Limb (tissue), 2 donors: Measurements from ENCODE around the gene CNTFR.

ENCODE experiments used
- DNase-seq, 2 donors: peaks; one replicate each; pipeline ENCODE4 v3.0.0-alpha.2; 2016; ENCODE audit errors: extremely low spot score in 2 of 2

Gene CNTFR

GRCh38 chr9:34526026-34526425 is 63.5 kb downstream of the CNTFR start:
- DNase-seq, result no peak

GRCh38 chr9:34524349-34524748 is 65.2 kb downstream of the CNTFR start:
- DNase-seq, result no peak

- DNase-seq, result peak; percentile 86 to 96
Measured at GRCh38 chr9:34522971-34523797, 66.3 kb downstream of the CNTFR start, which contains the start of gene ENHO. TSS of gene ENHO (minus strand) at chr9:34522990. CDS start at chr9:34521695, 1,295 bp downstream.

GRCh38 chr9:34522091-34522887 is 67.2 kb downstream of the CNTFR start:
- no peak for DNase-seq

GRCh38 chr9:34521406-34522045 is 68.0 kb downstream of the CNTFR start:
- no peak for DNase-seq

- no peak for DNase-seq
Measured at GRCh38 chr9:34520505-34521385, 68.8 kb downstream of the CNTFR start.

- no peak for DNase-seq
Measured at GRCh38 chr9:34520096-34520495, 69.4 kb downstream of the CNTFR start.

- no peak for DNase-seq
Measured at GRCh38 chr9:34519321-34520020, 70.1 kb downstream of the CNTFR start.

GRCh38 chr9:34518896-34519295 is 70.6 kb downstream of the CNTFR start:
- DNase-seq, result no peak

- peak; percentile 42 to 56 for DNase-seq
Measured at GRCh38 chr9:34518110-34518616, 71.4 kb downstream of the CNTFR start.

GRCh38 chr9:34517185-34517584 is 72.3 kb downstream of the CNTFR start:
- no peak for DNase-seq

GRCh38 chr9:34515959-34516358 is 73.6 kb downstream of the CNTFR start:
- DNase-seq, result no peak

GRCh38 chr9:34514816-34515215 is 74.7 kb downstream of the CNTFR start:
- DNase-seq, result no peak

GRCh38 chr9:34514401-34514800 is 75.1 kb downstream of the CNTFR start:
- DNase-seq, result no peak

GRCh38 chr9:34513567-34514214 is 75.8 kb downstream of the CNTFR start:
- DNase-seq, result no peak

- DNase-seq, result no peak
Measured at GRCh38 chr9:34512131-34513078, 77.1 kb downstream of the CNTFR start.

- peak; percentile 10 to 61 for DNase-seq
Measured at GRCh38 chr9:34510497-34511468, 78.7 kb downstream of the CNTFR start.
